HUES48 (cell line): Measurements from ENCODE around the gene UNC119B.
"Not testable (repeated sequence)": the region's sequence is repeated elsewhere in the genome, so short reads cannot be mapped to it uniquely, and the experiment has no call there.

Experiments used
- H3K27ac ChIP-seq: one replicate; pipeline ENCODE4 v1.7.0; 2013; ENCODE audit warnings: low read depth, low read length, inconsistent platforms
- H3K27me3 ChIP-seq: 2 replicates; pipeline ENCODE4 v1.6.1; 2013; ENCODE audit warnings: mild to moderate bottlenecking, low read length; ENCODE audit not compliant: control insufficient read depth, insufficient read depth
- H3K36me3 ChIP-seq: 2 replicates; pipeline ENCODE4 v1.6.1; 2013; ENCODE audit warnings: low read length; ENCODE audit not compliant: control insufficient read depth, insufficient read depth
- H3K4me1 ChIP-seq: 2 replicates; pipeline ENCODE4 v1.6.1; 2013; ENCODE audit warnings: mild to moderate bottlenecking, low read length; ENCODE audit not compliant: control insufficient read depth, insufficient read depth
- H3K4me3 ChIP-seq: 2 replicates; pipeline ENCODE4 v1.5.1; 2013; ENCODE audit warnings: mild to moderate bottlenecking, low read depth, low read length
- H3K9ac ChIP-seq: 2 replicates; pipeline ENCODE4 v1.6.1; 2013; ENCODE audit warnings: mild to moderate bottlenecking, low read depth, low read length, moderate library complexity
- H3K9me3 ChIP-seq: 2 replicates; pipeline ENCODE4 v1.6.1; 2013; ENCODE audit warnings: low read length; ENCODE audit not compliant: control insufficient read depth, insufficient read depth

UNC119B gene

GRCh38 chr12:120720987-120721801 lies 10.9 kb downstream of the UNC119B start:
- H3K4me3 ChIP-seq: no peak overlapping the region
- H3K9me3 ChIP-seq: no peaks in the 10 kb centered on the region
- H3K27me3 ChIP-seq: 0 out of 2 replicates have a peak, but pooled peaks cover 3% of the 10 kb centered on the region
- peaks cover 76% of the 10 kb centered on the region for H3K36me3 ChIP-seq
- H3K9ac ChIP-seq: no peak overlapping the region
- no peak overlapping the region for H3K27ac ChIP-seq
- H3K4me1 ChIP-seq: peaks cover 9% of the 10 kb centered on the region; the same call in 1 of the 2 replicates

GRCh38 chr12:120721866-120722265 lies 11.6 kb downstream of the UNC119B start:
- H3K27ac ChIP-seq: no peak overlapping the region
- H3K4me3 ChIP-seq: no peak overlapping the region
- peaks cover 70% of the 10 kb centered on the region for H3K36me3 ChIP-seq
- no peak overlapping the region for H3K9ac ChIP-seq
- H3K9me3 ChIP-seq: no peaks in the 10 kb centered on the region
- peaks cover 9% of the 10 kb centered on the region; the same call in 1 of the 2 replicates for H3K4me1 ChIP-seq
- 0 out of 2 replicates have a peak, but pooled peaks cover 6% of the 10 kb centered on the region for H3K27me3 ChIP-seq

GRCh38 chr12:120722784-120723183 lies 12.5 kb downstream of the UNC119B start:
- Histone ChIP-seq H3K27ac (no peak overlapping the region), H3K9ac (no peak overlapping the region), H3K36me3 (peaks cover 64% of the 10 kb centered on the region), H3K4me3 (no peak overlapping the region), H3K4me1 (peaks cover 9% of the 10 kb centered on the region; the same call in 1 of the 2 replicates), H3K27me3 (0 out of 2 replicates have a peak, but pooled peaks cover 6% of the 10 kb centered on the region), H3K9me3 (no peaks in the 10 kb centered on the region)

GRCh38 chr12:120724720-120725119 lies 14.5 kb downstream of the UNC119B start:
- H3K4me3 ChIP-seq: peak overlapping the region; percentile 76
- H3K4me1 ChIP-seq: peaks cover 9% of the 10 kb centered on the region; the same call in 1 of the 2 replicates
- peaks cover 45% of the 10 kb centered on the region for H3K36me3 ChIP-seq
- no peaks in the 10 kb centered on the region for H3K9me3 ChIP-seq
- H3K27ac ChIP-seq: no peak overlapping the region
- no peak overlapping the region for H3K9ac ChIP-seq
- 0 out of 2 replicates have a peak, but pooled peaks cover 6% of the 10 kb centered on the region for H3K27me3 ChIP-seq

GRCh38 chr12:120725151-120725658 lies 14.9 kb downstream of the UNC119B start:
- Histone ChIP-seq H3K9me3 (no peaks in the 10 kb centered on the region), H3K27me3 (0 out of 2 replicates have a peak, but pooled peaks cover 6% of the 10 kb centered on the region), H3K4me3 (peak overlapping the region; percentile 76), H3K9ac (peak overlapping the region; percentile 50; the same call in 1 of the 2 replicates), H3K4me1 (peaks cover 9% of the 10 kb centered on the region; the same call in 1 of the 2 replicates), H3K27ac (no peak overlapping the region), H3K36me3 (peaks cover 40% of the 10 kb centered on the region)

- no peak within 1 kb of the TSS for H3K27ac ChIP-seq
- H3K36me3 ChIP-seq: peaks cover 34% of the 10 kb centered on the region
- H3K9ac ChIP-seq: peak within 1 kb of the TSS; percentile 50; the same call in 1 of the 2 replicates
- H3K4me1 ChIP-seq: peaks cover 9% of the 10 kb centered on the region; the same call in 1 of the 2 replicates
- H3K9me3 ChIP-seq: no peaks in the 10 kb centered on the region
- H3K27me3 ChIP-seq: 0 out of 2 replicates have a peak, but pooled peaks cover 6% of the 10 kb centered on the region
- H3K4me3 ChIP-seq: peak within 1 kb of the TSS; percentile 76
These were observed 15.6 kb downstream of the UNC119B start, which contains the start of gene ACADS for GRCh38 chr12:120725659-120726509. Gene ACADS (plus strand): TSS chr12:120725826. CDS start chr12:120725886, 60 bp downstream.

- 0 out of 2 replicates have a peak, but pooled peaks cover 6% of the 10 kb centered on the region for H3K27me3 ChIP-seq
- H3K9ac ChIP-seq: no peak overlapping the region
- peak overlapping the region; percentile 76; the same call in 1 of the 2 replicates for H3K4me3 ChIP-seq
- no peak overlapping the region for H3K27ac ChIP-seq
- peaks cover 9% of the 10 kb centered on the region; the same call in 1 of the 2 replicates for H3K4me1 ChIP-seq
- H3K36me3 ChIP-seq: peaks cover 28% of the 10 kb centered on the region
- H3K9me3 ChIP-seq: no peaks in the 10 kb centered on the region
These were observed 16.2 kb downstream of the UNC119B start for GRCh38 chr12:120726510-120726793.

GRCh38 chr12:120726961-120727360 lies 16.7 kb downstream of the UNC119B start:
- H3K9me3 ChIP-seq: no peaks in the 10 kb centered on the region
- H3K4me1 ChIP-seq: peaks cover 9% of the 10 kb centered on the region; the same call in 1 of the 2 replicates
- no peak overlapping the region for H3K27ac ChIP-seq
- H3K9ac ChIP-seq: no peak overlapping the region
- no peak overlapping the region for H3K4me3 ChIP-seq
- H3K36me3 ChIP-seq: peaks cover 23% of the 10 kb centered on the region
- 0 out of 2 replicates have a peak, but pooled peaks cover 6% of the 10 kb centered on the region for H3K27me3 ChIP-seq

GRCh38 chr12:120732198-120732597 lies 21.9 kb downstream of the UNC119B start:
- not testable (repeated sequence) for H3K36me3 ChIP-seq, H3K9ac ChIP-seq, H3K4me1 ChIP-seq, H3K27me3 ChIP-seq, H3K27ac ChIP-seq, H3K9me3 ChIP-seq, H3K4me3 ChIP-seq

GRCh38 chr12:120733574-120733973 lies 23.3 kb downstream of the UNC119B start:
- Histone ChIP-seq H3K4me3 (no peak overlapping the region), H3K9me3 (no peaks in the 10 kb centered on the region), H3K4me1 (no peaks in the 10 kb centered on the region), H3K27ac (no peak overlapping the region), H3K9ac (no peak overlapping the region), H3K36me3 (no peaks in the 10 kb centered on the region), H3K27me3 (no peaks in the 10 kb centered on the region)
